Activated CD4-positive, alpha-beta memory T cell treated with anti-CD3 and anti-CD28 coated beads, Interleukin-2, amount 10 ng/mL, durations not matched to agents 7 days and 5 days (primary cell): ENCODE measurements around the gene EGFLAM. TPM values are rescaled to one million over a fixed set of nuclear protein-coding genes. Genes with fewer than 3 reads are reported as not detected.
A peak's percentile ranks its signal among the peaks of the same experiment; 100 is the strongest.
"Not testable (repeated sequence)": the region's sequence is repeated elsewhere in the genome, so short reads cannot be mapped to it uniquely, and the experiment has no call there.

Experiments used
- CTCF ChIA-PET: fragments of 350-600 bp; sonication (Branson Sonifier 250); formaldehyde crosslinking; loops from one replicate; lab custom pipeline; 2021; ENCODE audit warnings: antibody characterized with exemption, inconsistent platforms; lab: Charles Lee
- POLR2A ChIA-PET: fragments of 350-600 bp; sonication (Branson Sonifier 250); formaldehyde crosslinking; loops from one replicate; lab custom pipeline; 2021; ENCODE audit warnings: antibody characterized with exemption; lab: Charles Lee
- DNase-seq: peaks from one replicate; pipeline ENCODE4 v3.0.0-alpha.2; 2020
- H3K27ac Mint-ChIP-seq: one replicate; pipeline ENCODE4 v1.8.0; 2021; ENCODE audit warnings: mild to moderate bottlenecking, mixed read lengths
- H3K27me3 Mint-ChIP-seq: one replicate; pipeline ENCODE4 v1.8.0; 2021; ENCODE audit warnings: mixed read lengths
- H3K36me3 Mint-ChIP-seq: one replicate; pipeline ENCODE4 v1.8.0; 2021; ENCODE audit warnings: low read depth, mixed read lengths
- H3K4me1 Mint-ChIP-seq: one replicate; pipeline ENCODE4 v1.8.0; 2021; ENCODE audit warnings: mixed read lengths
- H3K4me3 Mint-ChIP-seq: one replicate; pipeline ENCODE4 v1.8.0; 2021; ENCODE audit warnings: mild to moderate bottlenecking, mixed read lengths
- H3K9me3 Mint-ChIP-seq: one replicate; pipeline ENCODE4 v1.8.0; 2021; ENCODE audit warnings: mixed read lengths
- total RNA-seq, 2 experiments: library from RNA; stranded (reverse); gene quantifications; one replicate each; pipeline ENCODE4 v1.2.3, GENCODE V29; 2021

Gene EGFLAM
- total RNA-seq, 2 experiments from 2014 or later: not detected

- Mint-ChIP-seq H3K4me1 (no peaks in the 10 kb centered on the region), H3K9me3 (no peaks in the 10 kb centered on the region), H3K27ac (no peak overlapping the region), H3K4me3 (no peak overlapping the region), H3K36me3 (no peaks in the 10 kb centered on the region), H3K27me3 (peaks cover 44% of the 10 kb centered on the region)
- ChIA-PET CTCF (no interaction called here), POLR2A (no interaction called here)
- DNase-seq: no peak
Measured at GRCh38 chr5:38403877-38404635, 145.7 kb downstream of the EGFLAM start.

DNA sequence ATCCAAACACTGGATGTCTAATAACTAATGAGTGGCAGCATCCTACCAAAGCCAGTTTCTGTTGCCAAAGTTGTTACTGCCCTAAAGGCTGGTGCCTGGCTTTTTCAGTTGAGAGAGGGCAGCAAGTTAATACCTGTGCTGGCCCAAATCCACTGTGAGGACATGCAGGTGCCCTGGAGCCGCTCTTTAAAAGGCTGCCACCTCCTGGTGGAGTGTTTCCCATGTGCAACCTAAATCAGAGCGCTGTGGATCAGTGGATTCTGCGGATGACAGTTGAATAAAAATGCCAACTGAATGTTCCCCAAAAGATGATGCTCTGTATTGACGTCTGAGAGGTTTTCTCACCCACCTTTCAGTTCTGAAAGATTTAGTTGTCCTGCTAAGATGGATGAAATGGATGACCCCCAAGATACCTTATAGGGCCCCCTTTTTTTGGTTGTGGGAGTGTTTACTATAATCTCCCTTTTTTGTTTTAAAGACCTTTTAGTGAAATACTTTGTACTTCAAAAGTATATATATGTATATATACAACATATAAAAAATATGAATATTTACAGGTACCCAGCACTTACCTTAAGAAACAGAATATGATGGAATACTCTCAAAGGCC, 146.4 kb downstream of the EGFLAM start:
- H3K27ac Mint-ChIP-seq: no peak overlapping the region
- POLR2A ChIA-PET: no interaction called here
- no peaks in the 10 kb centered on the region for H3K36me3 Mint-ChIP-seq
- DNase-seq: no peak
- H3K4me1 Mint-ChIP-seq: no peaks in the 10 kb centered on the region
- H3K27me3 Mint-ChIP-seq: peaks cover 43% of the 10 kb centered on the region
- no peaks in the 10 kb centered on the region for H3K9me3 Mint-ChIP-seq
- CTCF ChIA-PET: no interaction called here
- H3K4me3 Mint-ChIP-seq: no peak overlapping the region

DNA sequence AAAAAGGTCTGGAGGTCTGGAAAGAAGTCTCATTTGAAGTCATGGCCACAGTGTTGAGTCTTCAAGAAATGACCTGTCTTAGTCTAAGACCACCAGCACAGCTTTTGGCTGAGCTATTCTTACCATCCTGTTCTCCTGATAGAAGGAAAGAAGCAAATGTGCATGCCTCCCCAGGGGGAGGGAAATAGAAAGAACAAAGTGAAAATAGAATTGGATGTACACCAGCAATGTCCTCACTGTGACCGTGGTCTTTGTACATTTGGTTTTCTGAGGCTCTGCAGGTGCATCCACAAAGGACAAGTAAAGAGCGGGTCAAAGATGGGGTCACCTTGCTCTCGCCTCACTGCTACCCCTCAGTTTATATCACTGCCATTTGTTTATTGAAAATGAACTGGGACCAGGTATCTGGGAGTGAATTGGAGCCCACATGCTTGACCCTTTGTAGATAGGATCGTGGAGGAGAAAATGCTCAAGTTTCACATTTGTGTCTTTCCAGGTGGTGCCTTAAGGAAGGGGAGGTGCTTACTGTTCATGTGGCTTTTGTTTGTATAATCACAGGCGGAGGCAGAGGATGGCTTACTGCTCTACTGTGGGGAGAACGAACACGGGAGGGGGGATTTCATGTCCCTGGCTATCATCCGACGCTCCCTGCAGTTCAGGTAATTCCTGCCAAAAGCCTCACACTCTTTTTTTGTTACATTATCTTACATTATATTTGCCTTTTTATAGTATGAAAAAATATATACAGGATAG, 150.3 kb downstream of the EGFLAM start:
- Mint-ChIP-seq H3K27ac (no peak overlapping the region), H3K4me3 (no peak overlapping the region), H3K27me3 (peaks cover 15% of the 10 kb centered on the region), H3K4me1 (no peaks in the 10 kb centered on the region), H3K36me3 (no peaks in the 10 kb centered on the region), H3K9me3 (no peaks in the 10 kb centered on the region)
- DNase-seq: no peak
- POLR2A ChIA-PET: no interaction called here
- CTCF ChIA-PET: interaction anchor here (1.3 kb wide), 1 partner anchor 33 kb away, joined by 3 read pairs; no protein-coding TSS in a partner anchor

- no peaks in the 10 kb centered on the region for H3K4me1 Mint-ChIP-seq
- DNase-seq: no peak
- H3K36me3 Mint-ChIP-seq: no peaks in the 10 kb centered on the region
- H3K4me3 Mint-ChIP-seq: no peak overlapping the region
- peaks cover 9% of the 10 kb centered on the region for H3K27me3 Mint-ChIP-seq
- H3K9me3 Mint-ChIP-seq: no peaks in the 10 kb centered on the region
- POLR2A ChIA-PET: no interaction called here
- H3K27ac Mint-ChIP-seq: no peak overlapping the region
- CTCF ChIA-PET: interaction anchor here (2.2 kb wide), 1 partner anchor 10 kb away, joined by 11 read pairs; no protein-coding TSS in a partner anchor
Measured at GRCh38 chr5:38410304-38410990, 152.1 kb downstream of the EGFLAM start.

DNA sequence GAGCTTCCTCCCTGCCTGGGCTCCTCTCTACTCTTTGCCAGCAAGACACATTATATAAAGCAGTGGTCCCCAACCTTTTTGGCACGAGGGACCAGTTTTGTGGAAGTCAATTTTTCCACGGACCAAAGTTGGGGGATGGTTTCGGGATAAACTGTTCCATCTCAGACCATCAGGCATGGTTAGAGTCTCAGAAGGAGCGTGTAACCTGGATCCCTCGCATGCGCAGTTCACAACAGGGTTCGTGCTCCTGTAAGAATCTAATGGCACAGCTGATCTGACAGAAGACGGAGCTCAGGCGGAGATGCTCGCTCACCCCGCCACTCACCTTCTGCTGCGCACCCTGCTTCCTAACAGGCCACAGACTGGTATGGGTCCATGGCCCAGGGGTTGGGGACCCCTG, 155.3 kb downstream of the EGFLAM start:
- Mint-ChIP-seq H3K4me3 (no peak overlapping the region), H3K27ac (no peak overlapping the region), H3K9me3 (no peaks in the 10 kb centered on the region), H3K36me3 (no peaks in the 10 kb centered on the region), H3K27me3 (peaks cover 9% of the 10 kb centered on the region), H3K4me1 (no peaks in the 10 kb centered on the region)
- ChIA-PET CTCF (interaction anchor here (1.1 kb wide), 1 partner anchor 31 kb away, joined by 6 read pairs; no protein-coding TSS in a partner anchor), POLR2A (no interaction called here)
- DNase-seq: no peak

GRCh38 chr5:38414348-38414747, 156.0 kb downstream of the EGFLAM start:
- Mint-ChIP-seq H3K36me3 (no peaks in the 10 kb centered on the region), H3K9me3 (no peaks in the 10 kb centered on the region), H3K27ac (no peak overlapping the region), H3K4me3 (no peak overlapping the region), H3K4me1 (no peaks in the 10 kb centered on the region), H3K27me3 (peaks cover 10% of the 10 kb centered on the region)
- CTCF ChIA-PET: interaction anchor here (1.1 kb wide), 1 partner anchor 31 kb away, joined by 6 read pairs; no protein-coding TSS in a partner anchor
- POLR2A ChIA-PET: no interaction called here
- DNase-seq: no peak

GRCh38 chr5:38415772-38416171, 157.4 kb downstream of the EGFLAM start:
- CTCF ChIA-PET: interaction anchor here (2.0 kb wide), 1 partner anchor 26 kb away, joined by 7 read pairs; no protein-coding TSS in a partner anchor
- POLR2A ChIA-PET, H3K4me1 Mint-ChIP-seq, DNase-seq, H3K36me3 Mint-ChIP-seq, H3K9me3 Mint-ChIP-seq, H3K27ac Mint-ChIP-seq, H3K4me3 Mint-ChIP-seq: not testable (repeated sequence)
- peaks cover 18% of the 10 kb centered on the region for H3K27me3 Mint-ChIP-seq

GRCh38 chr5:38417658-38418017, 159.3 kb downstream of the EGFLAM start:
- DNase-seq: no peak
- H3K27me3 Mint-ChIP-seq: peaks cover 30% of the 10 kb centered on the region
- no peak overlapping the region for H3K4me3 Mint-ChIP-seq
- H3K36me3 Mint-ChIP-seq: no peaks in the 10 kb centered on the region
- POLR2A ChIA-PET: no interaction called here
- H3K27ac Mint-ChIP-seq: no peak overlapping the region
- no peaks in the 10 kb centered on the region for H3K4me1 Mint-ChIP-seq
- CTCF ChIA-PET: interaction anchor here (5.1 kb wide), 1 partner anchor 392 kb away, joined by 50 read pairs; no protein-coding TSS in a partner anchor
- H3K9me3 Mint-ChIP-seq: no peaks in the 10 kb centered on the region

DNA sequence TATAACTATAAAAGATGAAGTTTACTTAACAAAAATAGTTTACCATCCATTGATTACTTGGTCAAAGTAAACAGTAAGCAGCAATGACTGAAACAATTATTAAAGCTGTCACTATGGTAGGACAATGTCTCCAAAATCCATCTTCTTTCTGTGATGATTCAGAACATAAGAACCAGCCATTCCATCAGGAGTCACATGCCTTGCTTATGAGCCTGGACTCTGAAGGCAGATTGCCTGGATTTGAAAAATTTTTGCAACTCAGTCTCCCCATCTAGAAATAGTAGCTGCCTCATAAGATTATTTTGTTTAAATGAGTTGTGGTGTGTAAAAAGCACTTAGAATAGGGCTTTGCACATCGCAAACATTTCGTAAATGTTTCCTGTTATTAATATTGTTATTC, 161.9 kb downstream of the EGFLAM start:
- no peak overlapping the region for H3K27ac Mint-ChIP-seq
- H3K36me3 Mint-ChIP-seq: no peaks in the 10 kb centered on the region
- ChIA-PET CTCF (interaction anchor here (0.6 to 5.1 kb wide), 18 partner anchors 9 to 661 kb away, joined by 3 to 50 read pairs (median 4); no protein-coding TSS in a partner anchor), POLR2A (no interaction called here)
- H3K4me1 Mint-ChIP-seq: no peaks in the 10 kb centered on the region
- no peak for DNase-seq
- peaks cover 33% of the 10 kb centered on the region for H3K27me3 Mint-ChIP-seq
- no peak overlapping the region for H3K4me3 Mint-ChIP-seq
- H3K9me3 Mint-ChIP-seq: no peaks in the 10 kb centered on the region

GRCh38 chr5:38420691-38421390, 162.5 kb downstream of the EGFLAM start:
- POLR2A ChIA-PET: no interaction called here
- peak; percentile 41 for DNase-seq

GRCh38 chr5:38422622-38423021, 164.3 kb downstream of the EGFLAM start:
- H3K4me3 Mint-ChIP-seq: no peak overlapping the region
- DNase-seq: no peak
- peaks cover 29% of the 10 kb centered on the region for H3K27me3 Mint-ChIP-seq
- POLR2A ChIA-PET: no interaction called here
- no peaks in the 10 kb centered on the region for H3K36me3 Mint-ChIP-seq
- CTCF ChIA-PET: interaction anchor here (2.8 to 5.1 kb wide), 2 partner anchors 19 to 387 kb away, joined by 11 to 50 read pairs; no protein-coding TSS in a partner anchor
- H3K27ac Mint-ChIP-seq: no peak overlapping the region
- H3K9me3 Mint-ChIP-seq: no peaks in the 10 kb centered on the region
- peaks cover 12% of the 10 kb centered on the region for H3K4me1 Mint-ChIP-seq

More at GRCh38 chr5:38420691-38421390, 162.5 kb downstream of the EGFLAM start:
- no peak overlapping the region for H3K4me3 Mint-ChIP-seq
- H3K4me1 Mint-ChIP-seq: no peaks in the 10 kb centered on the region
- H3K27me3 Mint-ChIP-seq: peaks cover 33% of the 10 kb centered on the region
- no peaks in the 10 kb centered on the region for H3K9me3 Mint-ChIP-seq
- CTCF ChIA-PET: interaction anchor here (0.6 to 5.1 kb wide), 20 partner anchors 8 to 660 kb away, joined by 3 to 50 read pairs (median 4); no protein-coding TSS in a partner anchor
- no peaks in the 10 kb centered on the region for H3K36me3 Mint-ChIP-seq
- no peak overlapping the region for H3K27ac Mint-ChIP-seq
